Sigmoid colon (tissue), 4 donors: ENCODE data around the gene CPN2.

Experiments used
- EP300 ChIP-seq, 4 donors: sonication (generic); formaldehyde crosslinking; IDR thresholded peaks; one replicate each; pipeline ENCODE4 v1.6.1; 2017; ENCODE audit warnings: antibody characterized with exemption in 4 of 4
- POLR2A ChIP-seq, 2 donors: fragments of 450-650 bp; IDR thresholded peaks; one replicate each; pipeline ENCODE4 v1.6.1; 2016; ENCODE audit warnings: antibody characterized with exemption in 2 of 2, mild to moderate bottlenecking in 2 of 2, moderate library complexity in 2 of 2
- TF ChIP-seq, protein P1 (sequence below), 4 experiments: fragments of 450-650 bp in 3 of 4; fragments of 200-600 bp in 1 of 4; IDR thresholded peaks; one replicate each; pipeline ENCODE4 v1.5.1; 2016 to 2019; ENCODE audit warnings: antibody characterized with exemption in 4 of 4, mild to moderate bottlenecking in 3 of 4, moderate library complexity in 2 of 4

GRCh38 chr3:194339356-194339755 lies 11.8 kb downstream of the CPN2 start:
- TF ChIP-seq, protein P1, sequence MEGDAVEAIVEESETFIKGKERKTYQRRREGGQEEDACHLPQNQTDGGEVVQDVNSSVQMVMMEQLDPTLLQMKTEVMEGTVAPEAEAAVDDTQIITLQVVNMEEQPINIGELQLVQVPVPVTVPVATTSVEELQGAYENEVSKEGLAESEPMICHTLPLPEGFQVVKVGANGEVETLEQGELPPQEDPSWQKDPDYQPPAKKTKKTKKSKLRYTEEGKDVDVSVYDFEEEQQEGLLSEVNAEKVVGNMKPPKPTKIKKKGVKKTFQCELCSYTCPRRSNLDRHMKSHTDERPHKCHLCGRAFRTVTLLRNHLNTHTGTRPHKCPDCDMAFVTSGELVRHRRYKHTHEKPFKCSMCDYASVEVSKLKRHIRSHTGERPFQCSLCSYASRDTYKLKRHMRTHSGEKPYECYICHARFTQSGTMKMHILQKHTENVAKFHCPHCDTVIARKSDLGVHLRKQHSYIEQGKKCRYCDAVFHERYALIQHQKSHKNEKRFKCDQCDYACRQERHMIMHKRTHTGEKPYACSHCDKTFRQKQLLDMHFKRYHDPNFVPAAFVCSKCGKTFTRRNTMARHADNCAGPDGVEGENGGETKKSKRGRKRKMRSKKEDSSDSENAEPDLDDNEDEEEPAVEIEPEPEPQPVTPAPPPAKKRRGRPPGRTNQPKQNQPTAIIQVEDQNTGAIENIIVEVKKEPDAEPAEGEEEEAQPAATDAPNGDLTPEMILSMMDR (IDR thresholded peaks at IDR 0.05): no peak
- TF ChIP-seq POLR2A (IDR thresholded peaks at IDR 0.05): no peak
- TF ChIP-seq EP300 (IDR thresholded peaks at IDR 0.05): no peak
